Frontal cortex (tissue), 4 donors: ENCODE data around the gene CANT1. TPM values are rescaled to one million over a fixed set of nuclear protein-coding genes. Genes with fewer than 3 reads are reported as not detected.
"Not testable (repeated sequence)": the region's sequence is repeated elsewhere in the genome, so short reads cannot be mapped to it uniquely, and the experiment has no call there.

Experiments used
- DNase-seq, 2 donors: peaks; one replicate each; pipeline ENCODE4 v3.0.0; 2012; ENCODE audit warnings: low spot score in 2 of 2
- FAIRE-seq: peaks from 2 replicates; lab custom pipeline; 2012; peaks lifted over from hg19 to GRCh38; lab: Jason Lieb, UNC
- total RNA-seq: library from RNA; depleted of rRNA; stranded (reverse); fragments of >200 nt; gene quantifications from one replicate; pipeline ENCODE4 v1.2.3, GENCODE V29; 2014
- donor health status: control.
- donor health status: control.
- donor health status: control.

CANT1 gene
- total RNA-seq, 1 donor from 2014 or later, result 17.5 TPM

- FAIRE-seq, result no peak
- DNase-seq, result no peak
Observed at GRCh38 chr17:78951967-78952551, 57.5 kb downstream of the CANT1 start.

DNA sequence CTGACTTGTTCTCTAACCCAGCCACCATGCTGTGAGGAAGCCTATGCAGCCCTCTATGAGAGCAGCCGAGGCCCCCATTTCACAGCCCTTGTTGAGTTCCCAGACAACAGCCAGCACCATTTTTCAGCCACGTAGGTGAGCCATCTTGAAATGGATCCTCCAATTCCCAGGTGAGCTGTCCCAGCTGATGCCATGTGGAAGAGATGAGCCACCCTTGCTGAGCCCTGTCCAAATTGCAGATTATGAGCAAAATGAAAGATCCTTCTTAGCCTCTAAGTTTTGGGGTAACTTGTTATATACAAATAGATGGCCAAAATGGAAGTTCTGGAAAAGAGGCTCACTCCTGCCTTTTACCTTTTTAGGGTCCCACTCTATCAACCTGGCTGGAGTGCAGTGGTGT is 58.7 kb downstream of the CANT1 start:
- DNase-seq (no peak), FAIRE-seq (no peak)

GRCh38 chr17:78947235-78948149 is 62.1 kb downstream of the CANT1 start:
- DNase-seq (no peak), FAIRE-seq (no peak)

- DNase-seq, result no peak
- FAIRE-seq, result no peak
Observed at GRCh38 chr17:78946631-78947030, 62.9 kb downstream of the CANT1 start.

DNA sequence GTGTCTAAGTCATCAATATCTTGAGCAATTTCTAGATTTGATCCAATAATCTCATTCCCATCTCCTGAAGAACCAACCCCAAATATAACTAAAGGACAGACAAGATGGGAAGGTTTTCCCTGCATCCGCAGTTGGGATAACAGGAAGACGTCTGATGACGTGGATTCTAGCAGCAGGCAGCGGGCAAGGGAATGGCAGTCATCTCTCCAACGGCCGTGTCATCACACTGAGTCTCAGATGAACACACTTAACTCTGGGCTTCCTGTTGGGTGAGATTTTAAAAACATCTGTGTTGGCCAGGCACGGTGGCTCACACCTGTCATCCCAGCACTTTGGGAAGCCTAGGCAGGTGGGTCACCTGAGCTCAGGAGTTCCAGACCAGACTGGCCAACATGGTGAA is 63.4 kb downstream of the CANT1 start:
- FAIRE-seq, result no peak
- DNase-seq, result no peak

- FAIRE-seq, DNase-seq: not testable (repeated sequence)
Observed at GRCh38 chr17:78945455-78945854, 64.1 kb downstream of the CANT1 start.

GRCh38 chr17:78944956-78945355 is 64.6 kb downstream of the CANT1 start:
- DNase-seq (no peak), FAIRE-seq (no peak)

- no peak for DNase-seq
- no peak for FAIRE-seq
Observed at GRCh38 chr17:78944026-78944425, 65.5 kb downstream of the CANT1 start.

Other genes starting within 250 kb of the CANT1 start
- 53.4 TPM for gene CYTH1, start 227.5 kb downstream of the CANT1 start, total RNA-seq
- gene USP36, start 168.9 kb downstream of the CANT1 start, total RNA-seq, result 18.8 TPM
- gene CEP295NL, start 106.6 kb downstream of the CANT1 start, total RNA-seq, result 1.2 TPM
- 33.8 TPM for gene TIMP2, start 84.4 kb downstream of the CANT1 start, total RNA-seq
- gene LGALS3BP, start 29.8 kb downstream of the CANT1 start, total RNA-seq, result 10.6 TPM
- 0.41 TPM for gene C1QTNF1, start 14.4 kb upstream of the CANT1 start, total RNA-seq
- gene ENGASE, start 65.1 kb upstream of the CANT1 start, total RNA-seq, result 11.0 TPM